Ovary (tissue), 9 donors: Measurements from ENCODE around the gene PNPLA3. TPM values are rescaled to one million over a fixed set of nuclear protein-coding genes. Genes with fewer than 3 reads are reported as not detected.

Experiments used
- DNase-seq, 5 donors: peaks; one replicate each; pipeline ENCODE4 v3.0.0-alpha.2; 2019 to 2020
- H3K27ac ChIP-seq, 2 donors: fragments of 200-600 bp; one replicate each; pipeline versions ENCODE4 v1.5.1 to v1.8.0; 2019 to 2022
- H3K27me3 ChIP-seq: fragments of 200-600 bp; one replicate; pipeline ENCODE4 v1.8.0; 2022
- H3K36me3 ChIP-seq: fragments of 200-600 bp; sonication (generic); one replicate; pipeline ENCODE4 v1.5.1; 2019
- H3K4me1 ChIP-seq: one replicate; pipeline ENCODE4 v1.8.1; 2013; ENCODE audit warnings: mild to moderate bottlenecking, moderate library complexity; ENCODE audit not compliant: insufficient read depth
- H3K4me3 ChIP-seq: fragments of 200-600 bp; sonication (generic); one replicate; pipeline ENCODE4 v1.5.1; 2017
- H3K9me3 ChIP-seq, 2 donors: fragments of 200-600 bp in 1 of 2; sonication (generic) in 1 of 2; one replicate each; pipeline versions ENCODE4 v1.5.1 to v1.8.1; 2013 to 2019; ENCODE audit warnings: mild to moderate bottlenecking in 1 of 2, moderate library complexity in 1 of 2
- CTCF ChIP-seq, 3 donors: fragments of 450-650 bp in 2 of 3; fragments of 200-600 bp in 1 of 3; IDR thresholded peaks; one replicate each; pipeline versions ENCODE4 v1.5.1 to v1.8.0; 2016 to 2022; ENCODE audit warnings: antibody characterized with exemption in 3 of 3, mild to moderate bottlenecking in 1 of 3
- EP300 ChIP-seq: sonication (generic); formaldehyde crosslinking; IDR thresholded peaks from one replicate; pipeline ENCODE4 v1.6.1; 2017; ENCODE audit warnings: antibody characterized with exemption
- POLR2A ChIP-seq: fragments of 450-650 bp; IDR thresholded peaks from one replicate; pipeline ENCODE4 v1.6.1; 2017; ENCODE audit warnings: antibody characterized with exemption, mild to moderate bottlenecking, moderate library complexity
- WGBS, 3 donors: extraction: QIAGEN DNeasy Blood & Tissue Kit in 1 of 3; methylation state at CpG; one replicate each; pipeline versions ENCODE4 v1.1.5 to v1.1.7; 2013 to 2017; 5-methylcytosine and 5-hydroxymethylcytosine counted together
- intact Hi-C, 4 donors: fragments of 100-400 bp; cut with DNase I; formaldehyde crosslinking; loops; one replicate each; pipeline versions ENCODE4 v1.11.0 to v1.15.1; 2022 to 2023
- polyA plus RNA-seq, 2 donors: library from polyadenylated mRNA; stranded (reverse); fragments of 200-250 nt in 1 of 2; fragments of 350-450 nt in 1 of 2; fragmentation: Illumina TruSeq in 1 of 2; extraction: RNeasy Lipid Tissue Mini Kit (QIAGEN cat#74804) in 1 of 2; gene quantifications; one replicate each; pipeline ENCODE4 v1.2.3, GENCODE V29; 2013 to 2014
- total RNA-seq, 7 donors: library from RNA; depleted of rRNA in 2 of 7; stranded (reverse); fragments of >200 nt in 2 of 7; fragmentation: NEBNext Ultra II Directional in 3 of 7; extraction: Animal tissue kit (Norgen Biotek cat#: 25700) in 3 of 7; gene quantifications; one replicate each; pipeline versions ENCODE4 v1.1.0 to v1.2.4, GENCODE V29; 2016 to 2023
- donor health status: DM: no; HTN: no; CAD: no; lungs with moderate emphysema.
- donor health status: DM: no; HTN: no; CAD: no.
- donor health status: Bipolar disorder and iron deficiency.
- donor health status: DM: yes; HTN: yes; CAD: no.
- donor health status: DM: no; HTN: no; CAD: no.
- donor health status: DM: yes; HTN: yes; CAD: no.

PNPLA3 gene
- total and polyA plus RNA-seq, 9 donors = 0.31 to 8.0 (median 1.3) TPM

GRCh38 chr22:43882122-43882767, 41.4 kb upstream of the PNPLA3 start:
- Histone ChIP-seq H3K27me3 (no peaks in the 10 kb centered on the region), H3K9me3 (no peaks in the 10 kb centered on the region), H3K4me3 (no peak overlapping the region), H3K27ac (no peak overlapping the region), H3K36me3 (no peaks in the 10 kb centered on the region), H3K4me1 (peaks cover 4% of the 10 kb centered on the region)
- WGBS, 3 donors = 77 to 83% (median 78%) methylated on average over 9 of the region's 9 CpGs
- intact Hi-C loops = loop anchor here in 2 of 4 donors (10.0 kb wide), 2 partner anchors 487 to 657 kb away; no protein-coding TSS in a partner anchor
- no peak for TF ChIP-seq POLR2A
- TF ChIP-seq CTCF (IDR thresholded peaks at IDR 0.05) = no peak
- peak in 1 of 5 donors; percentile 19 for DNase-seq

GRCh38 chr22:43883012-43883661, 40.5 kb upstream of the PNPLA3 start:
- H3K9me3 ChIP-seq = no peaks in the 10 kb centered on the region
- TF ChIP-seq EP300 (no peak), POLR2A (no peak), CTCF (IDR thresholded peaks at IDR 0.05) (no peak)
- intact Hi-C loops = loop anchor here in 2 of 4 donors (10.0 kb wide), 2 partner anchors 488 to 658 kb away; no protein-coding TSS in a partner anchor
- peaks cover 4% of the 10 kb centered on the region for H3K4me1 ChIP-seq
- WGBS, 3 donors = 38 to 47% (median 45%) methylated on average over 14 of the region's 14 CpGs
- H3K27me3 ChIP-seq = no peaks in the 10 kb centered on the region
- peak in 1 of 5 donors; percentile 37 for DNase-seq
- no peaks in the 10 kb centered on the region for H3K36me3 ChIP-seq
- H3K4me3 ChIP-seq = no peak overlapping the region
- H3K27ac ChIP-seq = no peak overlapping the region

- H3K27me3 ChIP-seq = no peaks in the 10 kb centered on the region
- TF ChIP-seq CTCF (IDR thresholded peaks at IDR 0.05) (no peak), EP300 (no peak), POLR2A (no peak)
- no peak overlapping the region for H3K27ac ChIP-seq
- intact Hi-C loops = loop anchor here in 2 of 4 donors (10.0 kb wide), 2 partner anchors 489 to 659 kb away; no protein-coding TSS in a partner anchor
- peaks cover 1% of the 10 kb centered on the region for H3K4me1 ChIP-seq
- no peaks in the 10 kb centered on the region for H3K36me3 ChIP-seq
- WGBS, 3 donors = 86 to 90% (median 87%) methylated on average over 17 of the region's 17 CpGs
- peak in 1 of 5 donors; percentile 36 for DNase-seq
- H3K4me3 ChIP-seq = no peak overlapping the region
- H3K9me3 ChIP-seq = no peaks in the 10 kb centered on the region
Measured at GRCh38 chr22:43883719-43884415, 39.7 kb upstream of the PNPLA3 start.

- peak; percentile 63 to 86 (median 77) for DNase-seq
- Histone ChIP-seq H3K4me1 (no peaks in the 10 kb centered on the region), H3K4me3 (no peak overlapping the region), H3K36me3 (no peaks in the 10 kb centered on the region), H3K27me3 (no peaks in the 10 kb centered on the region), H3K9me3 (no peaks in the 10 kb centered on the region), H3K27ac (no peak overlapping the region)
- no peak for TF ChIP-seq EP300
- peak; percentile 49 to 62 (median 55) for TF ChIP-seq CTCF (IDR thresholded peaks at IDR 0.05)
- no peak for TF ChIP-seq POLR2A
- intact Hi-C loops = loop anchor here in 3 of 4 donors (5.0 to 10.0 kb wide), 3 partner anchors 490 to 660 kb away; no protein-coding TSS in a partner anchor
- WGBS, 3 donors = 19 to 25% (median 20%) methylated on average over 18 of the region's 18 CpGs
Measured at GRCh38 chr22:43884600-43885318, 38.8 kb upstream of the PNPLA3 start.
